Stimulated activated CD8-positive, alpha-beta memory T cell treated with anti-CD3 and anti-CD28 coated beads, Interleukin-15, amount 100 ng/mL, for 48 hours (primary cell): Measurements from ENCODE around the gene NGEF.
"Not testable (repeated sequence)": the region's sequence is repeated elsewhere in the genome, so short reads cannot be mapped to it uniquely, and the experiment has no call there.

Experiments
- DNase-seq, 2 donors: peaks; one replicate each; pipeline ENCODE4 v3.0.0-alpha.2; 2020; ENCODE audit warnings: low read depth in 2 of 2

Gene NGEF

DNA sequence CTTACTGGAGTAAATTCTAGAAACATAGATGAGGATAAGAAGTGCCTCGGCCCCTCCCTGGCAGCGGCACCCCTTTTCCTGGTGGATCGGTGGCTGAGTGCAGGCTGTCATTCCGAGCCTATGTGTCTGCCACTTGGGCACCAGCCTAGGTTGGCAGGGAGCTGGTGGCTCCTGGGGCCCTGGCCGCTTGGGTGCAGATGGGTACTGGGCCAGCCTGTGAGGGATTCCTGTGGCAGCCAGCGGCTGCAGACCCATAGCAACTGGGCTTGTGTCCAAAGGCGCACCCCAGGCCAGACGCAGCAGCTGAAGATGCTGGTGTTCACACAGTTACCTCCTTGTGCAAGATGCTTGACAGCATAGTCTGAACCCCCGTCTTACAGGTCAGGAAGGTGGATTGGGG is 140.2 kb downstream of the NGEF start:
- no peak for DNase-seq

DNA sequence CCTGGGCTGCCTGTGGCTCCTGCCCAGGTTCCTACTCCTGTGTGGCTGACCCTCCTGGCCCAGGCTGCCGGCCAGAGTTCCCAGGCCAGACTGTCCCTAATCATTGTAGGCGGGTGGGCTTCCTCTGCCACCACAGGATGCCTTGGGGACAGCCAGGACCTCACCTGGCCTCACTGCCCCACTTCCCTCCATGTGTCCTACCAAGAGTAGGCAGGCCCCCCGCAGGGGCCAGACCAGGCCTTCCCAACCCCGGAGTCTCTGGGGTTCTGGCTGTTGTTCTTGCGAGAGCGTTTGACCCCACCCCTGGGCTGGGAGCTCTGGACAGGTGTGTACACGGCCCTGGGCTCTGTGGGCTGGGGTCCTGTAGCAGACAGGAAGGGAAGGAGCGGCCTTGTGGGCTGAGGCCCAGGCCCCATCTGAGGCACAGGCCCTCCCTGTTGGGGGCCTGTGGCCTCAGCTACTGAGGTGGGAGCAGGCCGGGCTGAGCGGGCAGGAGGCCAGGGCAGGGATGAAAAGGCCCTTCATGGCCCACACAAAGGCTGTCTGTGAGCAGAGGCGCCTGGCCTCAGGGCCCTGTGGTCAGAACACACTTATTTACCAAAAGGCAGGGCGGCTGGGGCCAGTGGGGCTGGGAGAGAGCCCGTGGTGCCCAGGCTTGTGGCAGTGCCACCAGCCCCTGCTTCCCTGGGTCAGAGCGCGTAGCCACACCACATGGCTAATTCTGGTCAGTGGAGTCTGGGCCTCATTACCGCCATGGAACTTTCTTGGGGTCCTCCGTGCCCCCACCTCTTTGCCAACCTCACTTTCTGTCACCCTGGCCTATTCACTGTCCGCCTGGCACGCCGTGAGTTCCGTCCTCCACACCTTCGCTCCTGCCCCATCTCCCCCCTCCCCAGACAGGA is 141.0 kb downstream of the NGEF start:
- no peak for DNase-seq

DNA sequence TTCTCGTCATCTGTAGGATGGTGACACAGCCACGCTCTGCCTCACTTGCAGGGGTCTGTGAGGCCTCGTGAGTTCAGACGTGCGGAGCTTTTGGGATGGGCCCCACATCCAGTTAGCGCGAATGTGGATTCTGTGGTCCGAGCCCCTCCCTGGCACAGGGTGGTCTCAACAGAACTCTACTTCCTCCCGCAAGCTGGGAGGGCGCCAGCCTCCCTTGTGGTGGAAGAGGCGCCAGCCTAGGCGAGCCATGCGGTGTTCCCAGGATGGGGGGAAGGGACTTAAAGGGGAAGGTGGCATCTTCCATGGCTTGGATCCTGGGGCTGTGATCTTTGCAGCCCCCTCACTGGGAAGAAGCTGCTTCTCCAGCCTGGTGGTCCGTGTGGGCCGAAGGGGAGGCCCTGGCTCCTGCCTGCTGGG is 141.6 kb downstream of the NGEF start:
- DNase-seq, result no peak

DNA sequence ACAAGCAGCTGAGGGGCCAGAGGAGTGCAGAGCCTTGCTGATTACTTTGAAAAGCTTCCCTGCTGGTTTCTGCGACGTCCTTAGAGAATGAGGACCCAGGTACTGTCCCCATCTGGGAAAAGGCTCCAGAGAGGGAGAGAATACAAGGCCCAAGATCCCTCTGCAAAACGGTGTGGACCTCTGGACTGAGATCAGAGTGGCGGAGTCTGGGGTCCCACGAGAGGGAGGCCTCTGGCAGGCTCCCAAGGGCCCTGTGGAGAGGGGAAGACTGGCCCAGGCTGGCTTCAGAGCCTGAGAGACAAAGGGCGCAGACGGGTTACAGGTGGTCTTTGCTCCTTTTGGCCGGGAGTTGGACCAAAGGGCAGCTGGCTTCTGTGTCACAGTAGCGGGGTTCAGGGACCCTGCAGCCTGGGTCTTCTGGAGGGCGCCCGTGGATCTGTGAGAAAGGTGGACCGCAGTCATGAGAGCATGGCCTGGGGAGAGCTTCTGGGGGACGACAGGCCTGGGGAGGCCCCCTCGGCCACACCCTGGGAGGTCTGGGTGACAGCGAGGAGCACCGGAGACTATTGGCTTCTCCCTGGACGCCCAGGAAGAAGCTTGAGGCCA is 142.2 kb downstream of the NGEF start:
- DNase-seq, result no peak

DNA sequence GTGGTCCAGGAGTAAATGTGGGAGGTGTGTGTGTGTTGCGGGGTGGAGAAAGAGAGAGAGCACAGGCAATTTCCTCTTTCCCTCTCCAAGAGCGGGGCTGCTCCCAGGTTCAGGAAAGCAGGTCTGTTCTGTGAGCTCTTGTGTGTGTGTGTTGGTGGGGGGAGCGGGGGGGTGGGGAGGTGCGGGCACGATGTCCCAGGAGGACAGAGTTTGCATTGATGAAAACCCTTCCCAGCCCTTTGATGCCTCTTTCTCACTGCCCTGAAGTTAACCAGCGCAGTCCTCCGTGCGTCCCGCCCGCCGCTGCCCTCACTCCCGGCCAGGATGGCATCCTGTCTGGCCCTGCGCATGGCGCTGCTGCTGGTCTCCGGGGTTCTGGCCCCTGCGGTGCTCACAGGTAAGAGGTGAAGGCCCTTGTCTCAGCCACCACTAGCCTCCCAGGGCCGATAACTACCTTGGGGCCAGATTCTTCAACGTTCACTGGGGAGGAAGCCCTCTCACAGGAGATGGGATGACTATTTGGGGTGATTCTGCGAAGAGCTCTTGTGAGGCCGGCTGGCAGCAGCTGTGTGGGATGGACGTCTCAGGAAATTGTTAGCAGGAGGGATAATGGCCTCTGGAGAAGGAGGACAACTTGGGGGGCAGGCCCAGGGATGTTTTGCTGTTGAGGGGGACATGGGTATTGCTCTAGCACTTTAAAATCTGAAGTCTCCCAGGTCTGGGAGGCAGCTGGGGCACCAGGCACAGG is 142.9 kb downstream of the NGEF start, which contains the start of gene SNORC:
TSS of gene SNORC (plus strand) at position 247 of the 748 bp plus-strand sequence. CDS start at position 325, 78 bp downstream.
- DNase-seq, result no peak

DNA sequence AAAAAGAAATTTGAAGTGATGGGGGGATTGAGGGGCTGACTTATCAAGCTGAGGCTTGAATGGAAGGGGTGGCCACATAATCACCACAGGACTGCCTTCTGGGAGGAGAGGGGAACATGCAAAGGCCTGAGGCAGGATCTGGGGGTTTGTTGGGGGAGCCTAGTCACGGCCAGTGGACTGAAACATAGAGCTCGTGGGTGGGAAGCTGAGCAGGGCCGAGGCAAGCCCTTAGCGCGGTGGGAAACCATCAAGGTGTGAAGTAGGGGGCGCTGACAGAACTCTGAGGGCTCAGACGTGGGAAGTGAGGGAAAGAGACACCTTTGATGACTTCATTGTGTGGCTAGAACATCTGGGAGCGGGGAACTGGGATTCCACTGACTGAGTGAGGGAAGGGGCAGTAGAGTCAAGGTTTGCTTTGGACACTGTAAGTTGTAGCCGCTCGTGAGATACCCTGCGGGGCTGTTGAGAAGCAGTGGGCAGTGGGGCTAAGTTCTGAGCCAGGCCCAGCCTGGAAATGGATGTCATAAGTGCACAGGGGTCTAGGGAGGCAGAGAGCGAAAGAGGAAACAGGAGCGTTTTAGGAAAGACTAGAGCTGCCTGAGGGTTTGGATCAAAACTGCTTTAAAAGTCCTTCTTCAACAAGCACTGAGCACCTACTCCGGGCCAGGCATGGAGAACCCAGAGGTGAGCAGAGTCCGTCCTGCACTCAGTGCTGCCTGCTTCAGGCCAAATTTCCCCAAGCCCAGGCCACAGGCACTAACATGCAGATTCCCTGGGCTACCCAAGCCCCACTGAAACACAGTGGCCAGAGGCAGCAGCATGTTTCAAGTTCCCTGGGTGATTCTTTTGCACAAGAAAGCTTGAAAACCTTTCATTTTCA is 143.7 kb downstream of the NGEF start:
- DNase-seq, result no peak

DNA sequence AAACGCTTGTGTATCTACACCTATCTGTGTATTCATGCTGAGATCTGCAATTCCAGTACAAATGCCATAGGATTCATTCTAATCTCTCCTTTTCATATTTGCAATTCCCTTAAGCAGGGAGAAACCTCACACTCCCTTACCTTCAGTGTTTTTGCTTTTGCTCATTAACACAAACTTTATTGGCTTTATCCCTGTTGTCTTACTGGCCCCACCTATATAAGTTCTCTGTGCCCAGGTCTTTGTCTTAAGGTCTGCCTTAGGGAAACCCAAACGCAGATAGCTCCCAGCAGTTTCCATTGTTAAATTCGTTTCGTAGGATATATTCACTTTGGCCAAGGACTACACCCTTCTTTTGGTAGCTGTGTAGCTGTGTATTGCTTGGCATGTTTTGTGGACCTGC is 147.0 kb downstream of the NGEF start:
- DNase-seq, result no peak

DNA sequence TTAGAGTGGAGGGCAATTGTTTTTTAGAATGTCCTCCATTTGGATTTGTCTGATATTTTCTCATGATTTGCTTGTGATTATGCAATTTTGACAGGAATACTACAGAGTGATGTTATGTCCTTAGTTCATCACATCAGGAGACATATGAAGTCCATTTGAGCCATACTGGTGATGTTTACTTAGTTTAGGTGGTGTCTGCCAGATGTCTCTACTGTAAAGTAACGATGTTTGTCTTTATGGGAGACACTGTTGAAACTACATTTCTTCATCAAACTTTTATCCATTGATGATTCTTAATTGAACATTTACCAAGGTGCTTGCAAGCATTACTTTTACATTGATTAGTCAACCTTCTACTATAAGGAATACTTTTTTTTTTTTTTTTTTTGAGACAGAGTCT is 147.9 kb downstream of the NGEF start:
- DNase-seq, result no peak

DNA sequence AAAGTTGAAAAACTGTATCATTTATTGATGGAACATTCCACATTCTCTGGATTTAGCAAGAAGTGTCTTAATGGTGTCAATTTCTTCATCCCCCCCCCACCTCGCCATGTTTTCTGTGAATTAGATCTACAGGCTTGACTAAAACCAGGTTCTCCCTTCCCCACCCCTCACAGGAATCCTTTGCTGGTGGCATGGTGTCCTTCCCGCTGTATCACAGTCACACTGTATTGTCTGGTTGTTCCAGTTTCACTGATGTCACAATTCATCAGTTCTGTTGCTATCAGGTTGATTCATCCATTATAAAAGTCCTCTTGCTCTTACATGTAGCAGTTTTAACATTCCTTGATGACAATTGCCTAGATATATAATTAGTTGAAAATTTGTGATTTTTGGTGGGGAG is 149.1 kb downstream of the NGEF start:
- DNase-seq, result no peak

DNA sequence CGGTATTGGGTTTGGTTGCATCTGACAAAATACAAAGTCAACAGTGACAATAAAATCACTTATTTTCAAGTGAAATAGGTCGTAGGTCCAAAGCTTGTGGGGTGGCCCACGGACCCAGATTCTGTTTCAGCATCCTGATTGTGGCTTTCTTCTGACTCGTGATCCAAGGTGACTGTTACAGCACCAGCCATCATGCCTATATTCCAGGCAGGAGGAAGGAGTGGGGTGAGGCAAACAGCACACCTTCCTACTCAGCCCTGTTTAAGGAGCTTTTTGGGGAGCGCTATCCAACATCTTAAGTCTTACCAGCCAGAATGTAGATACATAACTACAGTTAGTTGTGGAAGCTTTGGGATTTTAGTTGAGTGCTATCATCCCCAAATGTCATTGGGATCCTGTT is 151.7 kb downstream of the NGEF start:
- no peak for DNase-seq

DNA sequence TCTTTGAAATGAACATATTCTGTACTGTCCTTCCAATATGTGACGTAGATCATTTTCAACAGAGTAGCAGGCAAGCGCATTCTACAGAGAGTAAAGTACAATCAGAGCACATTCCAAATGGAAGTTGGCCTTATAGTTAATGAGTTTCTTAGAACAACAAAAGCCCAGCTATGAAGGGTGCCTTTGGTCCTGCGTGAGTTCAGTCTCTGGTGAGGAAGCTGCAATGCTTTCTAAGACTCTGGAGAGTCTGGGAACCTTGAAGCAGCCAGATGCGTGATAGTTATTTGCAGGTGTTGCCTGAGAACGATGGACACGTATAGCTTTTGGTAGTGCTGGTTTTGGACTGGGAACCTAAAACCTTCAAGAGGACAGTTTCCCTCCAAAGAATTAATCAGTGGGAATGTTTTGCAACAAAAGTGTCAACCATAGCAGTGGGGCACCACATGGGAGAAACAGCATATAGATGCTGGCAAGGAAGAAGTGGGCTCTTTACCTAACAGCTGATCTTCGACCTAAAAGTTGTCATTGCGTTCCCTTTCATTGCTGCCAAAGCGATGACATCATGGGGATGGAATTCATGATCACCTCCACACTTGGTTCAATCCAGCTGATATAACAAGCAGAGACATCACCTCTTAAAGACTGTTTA is 152.3 kb downstream of the NGEF start:
- DNase-seq, result no peak

DNA sequence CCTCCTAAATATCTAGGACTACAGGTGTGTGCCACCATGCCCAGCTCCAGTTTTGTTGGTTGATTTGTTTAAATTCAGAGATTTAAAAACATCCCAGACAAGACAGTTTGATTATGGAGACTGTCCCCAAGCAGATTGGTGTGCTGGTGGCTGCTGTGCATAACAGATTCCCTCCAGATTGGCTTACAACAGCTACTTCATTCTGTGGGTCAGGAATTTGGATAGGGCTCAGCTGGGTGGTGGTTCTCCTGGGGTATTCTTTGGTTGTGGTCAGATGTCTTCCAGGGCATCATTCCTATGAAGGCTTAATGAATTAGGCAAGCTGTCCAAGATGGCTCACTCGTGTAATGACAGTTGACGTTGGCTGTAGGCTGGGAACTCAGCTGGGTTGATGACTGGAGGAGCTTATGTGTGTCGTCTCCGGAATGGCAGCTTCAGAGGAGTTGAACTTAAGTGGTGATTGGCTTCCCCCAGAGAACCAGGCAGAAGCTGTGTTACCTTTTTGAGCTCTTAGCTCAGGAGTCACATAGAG is 153.6 kb downstream of the NGEF start:
- DNase-seq, result no peak

DNA sequence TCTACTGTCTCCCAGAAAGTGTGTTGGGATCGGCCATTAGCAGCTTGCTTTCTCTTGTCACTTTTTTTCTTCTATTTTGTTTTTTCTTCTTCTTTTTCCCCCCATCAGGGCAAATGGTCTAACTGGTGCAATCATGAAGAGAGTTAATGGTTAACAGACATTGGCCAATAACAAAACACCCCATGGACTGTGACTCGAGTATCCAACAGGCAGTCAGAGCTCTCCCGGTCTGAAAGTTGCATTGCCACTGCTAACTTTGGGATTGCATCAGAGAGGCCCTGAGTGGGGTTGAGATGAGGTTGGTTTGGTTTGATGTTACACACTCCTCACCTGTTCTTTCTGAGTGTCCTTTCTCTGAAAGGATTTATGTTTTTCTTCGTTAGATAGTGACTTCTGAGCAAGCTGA is 155.9 kb downstream of the NGEF start:
- no peak for DNase-seq

DNA sequence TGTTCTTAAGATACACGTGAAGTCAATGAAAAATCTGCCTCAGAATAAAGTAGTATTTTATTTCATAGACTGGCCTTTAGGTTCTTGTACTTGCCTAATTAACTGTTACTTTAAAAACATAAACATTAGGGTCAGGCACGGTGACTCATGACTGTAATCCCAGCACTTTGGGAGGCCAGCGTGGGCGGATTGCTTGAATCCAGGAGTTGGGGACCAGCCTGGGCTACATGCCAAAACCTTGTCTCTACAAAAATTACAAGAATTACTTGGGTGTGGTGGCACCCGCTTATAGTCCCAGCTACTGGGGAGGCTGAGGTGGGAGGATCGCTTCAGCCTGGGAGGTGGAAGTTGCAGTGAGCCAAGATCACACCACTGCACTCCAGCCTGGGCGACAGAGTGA is 159.0 kb downstream of the NGEF start:
- no peak for DNase-seq

DNA sequence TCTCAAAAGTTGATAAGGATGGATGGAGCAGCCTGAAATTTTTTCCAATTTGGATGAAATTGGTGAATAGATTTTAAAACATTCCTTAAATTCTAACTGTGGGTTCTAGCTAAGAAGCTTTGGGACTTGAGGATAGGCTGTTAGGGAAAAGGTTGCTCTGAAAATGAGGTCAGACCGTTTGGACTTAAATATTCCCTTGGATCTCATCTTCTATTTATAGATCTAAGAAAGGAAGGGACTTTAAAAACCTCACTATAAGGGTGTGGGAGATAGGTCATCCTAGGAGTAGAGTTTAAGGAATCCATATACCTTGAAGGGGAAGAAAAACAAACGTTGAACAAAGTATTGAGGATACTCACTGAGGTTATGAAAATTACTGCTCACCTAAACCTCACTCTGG is 160.4 kb downstream of the NGEF start:
- DNase-seq, result no peak

DNA sequence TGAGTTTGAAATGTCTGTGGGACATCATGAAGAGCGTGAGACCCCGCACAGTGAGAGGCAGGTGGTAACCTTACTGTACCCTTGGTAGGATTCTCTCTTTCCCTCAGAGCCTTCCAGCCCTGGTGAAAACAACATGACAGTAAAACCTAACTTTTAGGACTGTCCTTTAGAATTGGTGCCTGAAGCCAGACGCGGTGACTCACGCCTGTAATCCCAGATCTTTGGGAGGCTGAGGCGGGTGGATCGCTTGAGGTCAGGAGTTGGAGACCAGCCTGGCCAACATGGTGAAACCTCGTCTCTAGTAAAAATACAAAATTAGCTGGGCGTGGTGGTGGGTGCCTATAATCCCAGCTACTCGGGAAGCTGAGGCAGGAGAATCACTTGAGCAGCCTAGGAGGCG is 161.0 kb downstream of the NGEF start:
- not testable (repeated sequence) for DNase-seq

DNA sequence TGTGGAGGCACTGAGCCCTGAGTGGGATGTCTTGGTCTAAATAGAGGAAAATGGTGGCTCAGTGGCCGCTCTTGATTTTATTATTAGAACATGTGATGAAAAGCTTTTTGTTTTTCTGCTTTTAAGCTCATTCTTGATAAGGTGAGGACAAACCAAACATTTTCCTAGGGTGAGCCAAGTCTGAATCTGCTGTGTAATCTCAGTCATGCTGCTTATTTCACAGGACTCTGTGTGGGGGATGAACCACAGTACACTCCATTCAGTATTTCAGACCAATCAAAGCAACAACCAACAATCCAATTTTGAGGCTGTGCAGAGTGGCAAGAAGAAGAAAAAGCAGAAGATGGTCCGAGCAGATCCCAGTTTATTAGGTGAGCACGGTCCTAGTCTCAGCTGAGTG is 163.0 kb downstream of the NGEF start:
- no peak for DNase-seq

DNA sequence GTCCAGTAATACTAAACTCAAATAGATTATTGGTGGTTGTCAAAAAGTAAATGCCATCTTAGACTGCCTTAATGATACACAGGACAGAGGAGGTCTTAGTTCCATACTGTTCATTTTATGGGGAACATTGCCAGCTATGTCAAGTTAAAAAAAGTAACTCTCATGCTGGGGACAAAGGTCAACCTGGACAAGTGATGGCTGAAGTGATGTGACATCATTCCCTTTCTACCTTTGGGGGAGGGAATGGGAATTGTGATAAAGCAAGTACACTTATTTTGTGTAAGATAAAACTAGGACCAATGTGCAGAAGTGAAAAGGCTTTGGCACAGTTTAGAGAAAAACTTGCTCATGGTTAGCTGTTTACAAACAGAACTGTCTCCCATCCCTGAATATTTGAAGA is 167.0 kb downstream of the NGEF start:
- no peak for DNase-seq

DNA sequence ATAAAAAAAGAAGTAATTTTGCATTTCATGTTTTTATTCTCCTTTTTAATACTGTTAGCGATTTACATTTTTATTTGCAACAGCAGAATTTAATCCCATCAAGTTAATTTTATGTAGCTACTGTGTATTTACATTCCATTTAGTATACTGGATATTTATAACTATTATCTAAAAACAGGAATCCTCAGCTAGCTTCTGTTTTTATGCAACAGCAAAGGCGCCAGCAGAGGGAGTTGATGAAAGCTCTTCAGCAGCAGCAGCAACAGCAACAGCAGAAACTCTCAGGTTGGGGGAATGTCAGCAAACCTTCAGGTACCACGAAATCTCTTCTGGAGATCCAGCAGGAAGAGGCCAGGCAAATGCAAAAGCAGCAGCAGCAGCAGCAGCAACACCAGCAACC is 169.2 kb downstream of the NGEF start:
- no peak for DNase-seq

DNA sequence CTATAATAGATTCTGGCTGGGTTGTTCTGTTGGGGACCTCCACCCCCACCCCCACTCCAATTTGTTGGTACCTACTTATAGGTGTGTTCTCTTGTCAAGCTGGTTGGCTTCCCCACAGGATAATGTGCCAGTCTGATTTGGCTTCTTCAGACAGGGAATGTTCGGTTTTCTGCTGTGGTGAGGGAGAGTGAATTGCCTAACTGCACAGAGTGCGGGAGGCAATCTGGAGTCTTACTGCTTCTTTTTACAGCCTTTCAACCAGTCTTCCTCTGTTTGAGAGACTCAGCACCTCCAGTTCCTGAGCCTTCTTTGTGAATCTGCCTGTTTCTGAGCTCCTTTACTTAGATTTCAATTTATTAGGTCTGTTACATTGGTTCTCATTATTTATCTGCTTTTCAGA is 170.4 kb downstream of the NGEF start:
- DNase-seq, result no peak
